ENCODE measurements around the gene METTL1.

Gene METTL1

GRCh38 chr12:57807285-57807684 lies 35.4 kb upstream of the METTL1 start:
- no peak for TF ChIP-seq CTCF (IDR thresholded peaks at IDR 0.05; ENCODE audit: low read depth, low read length)
- no peak for DNase-seq (ENCODE audit: extremely low read depth, low read depth)

GRCh38 chr12:57806677-57807076 lies 34.8 kb upstream of the METTL1 start:
- TF ChIP-seq CTCF (IDR thresholded peaks at IDR 0.05; ENCODE audit: low read depth, low read length) = no peak
- no peak for DNase-seq (ENCODE audit: extremely low read depth, low read depth)

GRCh38 chr12:57803319-57803893 lies 31.5 kb upstream of the METTL1 start:
- peak; percentile 81 for TF ChIP-seq CTCF (IDR thresholded peaks at IDR 0.05; ENCODE audit: low read depth, low read length)
- no peak for DNase-seq (ENCODE audit: extremely low read depth, low read depth)

GRCh38 chr12:57802607-57803006 lies 30.7 kb upstream of the METTL1 start:
- no peak for DNase-seq (ENCODE audit: extremely low read depth, low read depth)
- TF ChIP-seq CTCF (IDR thresholded peaks at IDR 0.05; ENCODE audit: low read depth, low read length) = no peak

GRCh38 chr12:57800965-57801364 lies 29.1 kb upstream of the METTL1 start:
- no peak for TF ChIP-seq CTCF (IDR thresholded peaks at IDR 0.05; ENCODE audit: low read depth, low read length)
- DNase-seq (ENCODE audit: extremely low read depth, low read depth) = no peak

GRCh38 chr12:57797933-57798332 lies 26.0 kb upstream of the METTL1 start:
- DNase-seq (ENCODE audit: extremely low read depth, low read depth) = no peak

GRCh38 chr12:57796996-57797395 lies 25.1 kb upstream of the METTL1 start:
- TF ChIP-seq CTCF (IDR thresholded peaks at IDR 0.05; ENCODE audit: low read depth, low read length) = no peak
- DNase-seq (ENCODE audit: extremely low read depth, low read depth) = no peak

More at GRCh38 chr12:57797933-57798332, 26.0 kb upstream of the METTL1 start:
- no peak for TF ChIP-seq CTCF (IDR thresholded peaks at IDR 0.05; ENCODE audit: low read depth, low read length)
